Measurements from ENCODE around the gene E4F1. TPM values are rescaled to one million over a fixed set of nuclear protein-coding genes. Genes with fewer than 3 reads are reported as not detected.

The E4F1 gene, protein sequence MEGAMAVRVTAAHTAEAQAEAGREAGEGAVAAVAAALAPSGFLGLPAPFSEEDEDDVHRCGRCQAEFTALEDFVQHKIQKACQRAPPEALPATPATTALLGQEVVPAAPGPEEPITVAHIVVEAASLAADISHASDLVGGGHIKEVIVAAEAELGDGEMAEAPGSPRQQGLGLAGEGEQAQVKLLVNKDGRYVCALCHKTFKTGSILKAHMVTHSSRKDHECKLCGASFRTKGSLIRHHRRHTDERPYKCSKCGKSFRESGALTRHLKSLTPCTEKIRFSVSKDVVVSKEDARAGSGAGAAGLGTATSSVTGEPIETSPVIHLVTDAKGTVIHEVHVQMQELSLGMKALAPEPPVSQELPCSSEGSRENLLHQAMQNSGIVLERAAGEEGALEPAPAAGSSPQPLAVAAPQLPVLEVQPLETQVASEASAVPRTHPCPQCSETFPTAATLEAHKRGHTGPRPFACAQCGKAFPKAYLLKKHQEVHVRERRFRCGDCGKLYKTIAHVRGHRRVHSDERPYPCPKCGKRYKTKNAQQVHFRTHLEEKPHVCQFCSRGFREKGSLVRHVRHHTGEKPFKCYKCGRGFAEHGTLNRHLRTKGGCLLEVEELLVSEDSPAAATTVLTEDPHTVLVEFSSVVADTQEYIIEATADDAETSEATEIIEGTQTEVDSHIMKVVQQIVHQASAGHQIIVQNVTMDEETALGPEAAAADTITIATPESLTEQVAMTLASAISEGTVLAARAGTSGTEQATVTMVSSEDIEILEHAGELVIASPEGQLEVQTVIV
- total RNA-seq: 18.7 to 25.7 TPM (median 20.7 TPM) in 3 replicates
- long read RNA-seq, transcript E4F1-201 (14 exons, 2,573 nt): major isoform, 16 of 47 reads
- long read RNA-seq, partial matches to known transcripts: 12 of 47 reads
- long read RNA-seq, other reads (novel, unspliced or antisense): 19 of 47 reads

DNA sequence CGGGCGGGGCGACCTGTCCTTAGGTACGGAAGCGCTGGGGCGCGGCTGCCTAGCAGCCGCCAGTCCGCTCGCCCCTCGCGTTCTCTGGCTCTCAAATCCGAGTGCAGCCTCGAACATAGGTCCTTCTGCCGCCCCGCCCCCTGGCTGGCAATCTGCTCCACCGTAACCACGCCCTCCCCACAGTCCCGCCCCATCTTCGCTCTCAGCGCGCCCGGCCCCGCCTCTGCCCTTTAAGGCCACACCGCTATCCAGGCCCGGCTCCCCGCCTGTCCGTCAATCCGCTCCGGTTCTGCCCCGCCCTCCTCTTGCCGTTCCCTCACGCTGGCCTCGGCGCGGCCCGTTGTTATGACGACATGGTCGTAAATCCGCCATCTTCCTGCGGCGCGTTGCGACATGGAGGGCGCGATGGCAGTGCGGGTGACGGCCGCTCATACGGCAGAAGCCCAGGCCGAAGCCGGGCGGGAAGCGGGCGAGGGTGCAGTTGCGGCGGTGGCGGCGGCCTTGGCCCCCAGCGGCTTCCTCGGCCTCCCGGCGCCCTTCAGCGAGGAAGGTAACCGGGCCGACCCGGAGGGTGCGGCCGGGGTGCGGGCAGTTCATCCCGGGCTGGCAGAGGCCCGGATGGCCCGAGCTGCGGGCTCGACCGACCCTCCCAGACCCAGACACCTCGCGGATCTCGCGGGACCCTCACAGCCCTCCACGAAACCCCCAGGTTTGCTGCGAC, at the start of gene E4F1:
Gene E4F1 (plus strand): TSS at position 371 of the 721 bp plus-strand sequence. CDS start 23 bp downstream, at position 394.
- DNase-seq (ENCODE audit: low spot score): peak; percentile 100
- Mint-ChIP-seq H3K4me3 (ENCODE audit: unreplicated experiment) (peak within 1 kb of the TSS; percentile 78), H3K36me3 (ENCODE audit: low read depth) (no peaks in the 10 kb centered on the region), H3K9me3 (ENCODE audit: low read depth) (no peaks in the 10 kb centered on the region), H3K27me3 (ENCODE audit: low read depth) (no peaks in the 10 kb centered on the region), H3K27ac (ENCODE audit: unreplicated experiment) (peak within 1 kb of the TSS; percentile 63), H3K4me1 (ENCODE audit: low read depth) (peaks cover 18% of the 10 kb centered on the region)
- TF ChIP-seq, protein P1, sequence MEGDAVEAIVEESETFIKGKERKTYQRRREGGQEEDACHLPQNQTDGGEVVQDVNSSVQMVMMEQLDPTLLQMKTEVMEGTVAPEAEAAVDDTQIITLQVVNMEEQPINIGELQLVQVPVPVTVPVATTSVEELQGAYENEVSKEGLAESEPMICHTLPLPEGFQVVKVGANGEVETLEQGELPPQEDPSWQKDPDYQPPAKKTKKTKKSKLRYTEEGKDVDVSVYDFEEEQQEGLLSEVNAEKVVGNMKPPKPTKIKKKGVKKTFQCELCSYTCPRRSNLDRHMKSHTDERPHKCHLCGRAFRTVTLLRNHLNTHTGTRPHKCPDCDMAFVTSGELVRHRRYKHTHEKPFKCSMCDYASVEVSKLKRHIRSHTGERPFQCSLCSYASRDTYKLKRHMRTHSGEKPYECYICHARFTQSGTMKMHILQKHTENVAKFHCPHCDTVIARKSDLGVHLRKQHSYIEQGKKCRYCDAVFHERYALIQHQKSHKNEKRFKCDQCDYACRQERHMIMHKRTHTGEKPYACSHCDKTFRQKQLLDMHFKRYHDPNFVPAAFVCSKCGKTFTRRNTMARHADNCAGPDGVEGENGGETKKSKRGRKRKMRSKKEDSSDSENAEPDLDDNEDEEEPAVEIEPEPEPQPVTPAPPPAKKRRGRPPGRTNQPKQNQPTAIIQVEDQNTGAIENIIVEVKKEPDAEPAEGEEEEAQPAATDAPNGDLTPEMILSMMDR (IDR thresholded peaks at IDR 0.05): no peak

DNA sequence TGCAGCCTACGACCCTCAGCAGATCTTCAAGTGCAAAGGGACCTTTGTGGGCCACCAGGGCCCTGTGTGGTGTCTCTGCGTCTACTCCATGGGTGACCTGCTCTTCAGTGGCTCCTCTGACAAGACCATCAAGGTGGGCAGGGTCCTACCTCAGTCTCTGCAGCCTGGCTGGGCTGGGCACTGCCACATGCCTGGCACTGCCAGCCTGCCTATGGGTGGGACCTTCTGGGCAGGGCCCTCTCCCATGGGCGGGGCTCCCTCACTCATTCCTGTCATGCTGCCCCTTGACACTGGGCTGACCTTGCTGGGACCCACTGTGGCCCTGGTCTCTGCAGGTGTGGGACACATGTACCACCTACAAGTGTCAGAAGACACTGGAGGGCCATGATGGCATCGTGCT, 49.5 kb upstream of the E4F1 start:
- H3K4me1 Mint-ChIP-seq (ENCODE audit: low read depth): no peaks in the 10 kb centered on the region
- H3K36me3 Mint-ChIP-seq (ENCODE audit: low read depth): peaks cover 17% of the 10 kb centered on the region
- DNase-seq (ENCODE audit: low spot score): no peak
- no peak overlapping the region for H3K4me3 Mint-ChIP-seq (ENCODE audit: unreplicated experiment)
- H3K27ac Mint-ChIP-seq (ENCODE audit: unreplicated experiment): no peak overlapping the region
- TF ChIP-seq, protein P1 (IDR thresholded peaks at IDR 0.05): no peak
- H3K27me3 Mint-ChIP-seq (ENCODE audit: low read depth): no peaks in the 10 kb centered on the region
- no peaks in the 10 kb centered on the region for H3K9me3 Mint-ChIP-seq (ENCODE audit: low read depth)

GRCh38 chr16:2174396-2175131, 48.8 kb upstream of the E4F1 start:
- Mint-ChIP-seq H3K4me3 (ENCODE audit: unreplicated experiment) (no peak overlapping the region), H3K4me1 (ENCODE audit: low read depth) (no peaks in the 10 kb centered on the region), H3K27me3 (ENCODE audit: low read depth) (no peaks in the 10 kb centered on the region), H3K27ac (ENCODE audit: unreplicated experiment) (no peak overlapping the region), H3K36me3 (ENCODE audit: low read depth) (peaks cover 17% of the 10 kb centered on the region), H3K9me3 (ENCODE audit: low read depth) (no peaks in the 10 kb centered on the region)
- TF ChIP-seq, protein P1 (IDR thresholded peaks at IDR 0.05): no peak
- no peak for DNase-seq (ENCODE audit: low spot score)

- H3K36me3 Mint-ChIP-seq (ENCODE audit: low read depth): peaks cover 17% of the 10 kb centered on the region
- DNase-seq (ENCODE audit: low spot score): no peak
- H3K4me1 Mint-ChIP-seq (ENCODE audit: low read depth): no peaks in the 10 kb centered on the region
- no peaks in the 10 kb centered on the region for H3K27me3 Mint-ChIP-seq (ENCODE audit: low read depth)
- H3K27ac Mint-ChIP-seq (ENCODE audit: unreplicated experiment): no peak overlapping the region
- H3K9me3 Mint-ChIP-seq (ENCODE audit: low read depth): no peaks in the 10 kb centered on the region
- TF ChIP-seq, protein P1 (IDR thresholded peaks at IDR 0.05): no peak
- no peak overlapping the region for H3K4me3 Mint-ChIP-seq (ENCODE audit: unreplicated experiment)
These were observed 47.9 kb upstream of the E4F1 start for GRCh38 chr16:2175454-2175853.

All from chondrocyte (in vitro differentiated cells).